ENCODE results near the gene KRTAP10-6.
"Not testable (repeated sequence)": the region's sequence is repeated elsewhere in the genome, so short reads cannot be mapped to it uniquely, and the experiment has no call there.

KRTAP10-6 gene

DNA sequence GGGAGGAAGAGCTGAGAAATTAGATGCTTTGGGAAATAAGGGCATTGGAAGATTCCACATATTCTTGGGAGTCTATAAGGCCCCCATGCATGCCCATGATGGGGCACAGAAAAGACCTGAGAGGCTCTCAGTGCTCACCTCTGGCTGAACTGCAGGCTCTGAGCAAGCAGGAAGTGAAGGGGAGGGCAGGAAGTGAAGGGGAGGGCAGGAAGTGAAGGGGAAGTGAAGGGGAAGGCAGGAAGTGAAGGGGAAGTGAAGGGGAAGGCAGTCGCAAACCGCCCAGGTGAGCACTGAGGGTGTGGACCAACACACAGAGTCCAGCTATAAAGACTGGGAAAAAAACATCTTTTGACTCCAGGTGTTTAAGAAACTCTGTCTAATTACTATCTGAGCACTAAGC is 38.1 kb upstream of the KRTAP10-6 start:
- no peak overlapping the region for H3K23ac ChIP-seq (ENCODE audit: low read length)

DNA sequence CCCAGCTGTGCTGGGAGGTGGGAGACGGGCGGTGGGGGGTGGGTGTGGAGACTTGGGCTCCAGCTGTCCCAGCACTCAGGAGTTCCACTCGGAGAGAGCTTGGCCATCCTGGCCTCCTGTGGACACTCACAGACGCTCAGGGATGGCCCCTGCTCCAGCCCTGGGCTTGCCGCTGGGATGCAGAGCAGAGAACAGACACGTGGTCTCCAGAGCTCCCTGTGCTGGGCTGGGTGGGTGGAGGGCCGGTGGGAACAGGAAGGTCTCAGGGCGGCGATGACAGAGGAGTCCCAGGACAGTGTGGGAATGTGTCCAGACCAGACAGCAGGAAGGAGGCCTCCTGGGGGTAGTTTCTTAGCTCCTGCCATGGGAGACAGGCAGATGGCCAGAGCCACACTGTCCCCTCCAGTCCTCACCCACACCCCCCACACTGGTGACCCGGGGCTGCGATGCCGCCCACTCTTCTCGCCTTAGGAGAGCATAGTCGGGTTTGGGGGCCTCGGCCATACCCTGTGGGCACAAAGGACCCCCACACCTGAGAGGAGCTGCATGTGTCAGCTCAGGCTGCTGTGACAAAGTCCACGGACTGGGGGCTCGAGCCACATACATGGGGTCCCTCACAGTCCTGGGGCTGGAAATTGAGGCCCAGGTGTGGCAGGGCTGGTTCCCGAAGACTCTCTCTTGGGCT is 36.5 kb upstream of the KRTAP10-6 start:
- Histone ChIP-seq H3K9ac (ENCODE audit: low read length) (no peak overlapping the region), H3K9me3 (ENCODE audit: insufficient read depth, low read depth, low read length) (peaks cover 7% of the 10 kb centered on the region), H2BK12ac (ENCODE audit: low read length) (no peak overlapping the region), H2BK120ac (ENCODE audit: insufficient read depth, low read length, poor library complexity) (no peak overlapping the region), H3K4me3 (ENCODE audit: low read depth, low read length) (no peak overlapping the region), H3K18ac (ENCODE audit: low read length) (no peak overlapping the region), H3K4me2 (ENCODE audit: low read length) (no peak overlapping the region), H3K36me3 (ENCODE audit: control insufficient read depth in 1 of 2, insufficient read depth in 2 of 2, low read length in 2 of 2) (no peaks in the 10 kb centered on the region), H3K27me3 (ENCODE audit: insufficient read depth, low read length) (no peaks in the 10 kb centered on the region), H4K12ac (ENCODE audit: low read depth, low read length) (no peak overlapping the region), H3K14ac (ENCODE audit: low read length) (no peak overlapping the region), H4K91ac (ENCODE audit: low read depth, low read length) (no peak overlapping the region), H3K4ac (ENCODE audit: low read depth, low read length) (no peak overlapping the region), H3K4me1 (ENCODE audit: control insufficient read depth in 1 of 2, insufficient read depth in 2 of 2, low read length in 2 of 2) (no peaks in the 10 kb centered on the region), H2BK5ac (ENCODE audit: low read depth, low read length, poor library complexity) (no peak overlapping the region), H2AK5ac (ENCODE audit: low read length) (no peak overlapping the region), H3K27ac (ENCODE audit: low read depth, low read length) (no peak overlapping the region), H3K79me2 (ENCODE audit: control insufficient read depth, insufficient read depth, low read length, poor library complexity) (no peaks in the 10 kb centered on the region), H2AFZ (ENCODE audit: insufficient read depth, low read length, poor library complexity) (no peak overlapping the region), H4K8ac (ENCODE audit: low read depth, low read length) (no peak overlapping the region), H3K79me1 (ENCODE audit: low read length) (no peaks in the 10 kb centered on the region), H3K23ac (ENCODE audit: low read length) (no peak overlapping the region)
- DNase-seq, result no peak
- WGBS (ENCODE audit: extremely low coverage, insufficient coverage, insufficient read length), result no CpG with 5 or more reads among the region's 18 CpGs

More for the DNA sequence above, 38.1 kb upstream of the KRTAP10-6 start:
- no peak overlapping the region for H2AK5ac ChIP-seq (ENCODE audit: low read length)
- no peak overlapping the region for H2AFZ ChIP-seq (ENCODE audit: insufficient read depth, low read length, poor library complexity)
- H3K36me3 ChIP-seq (ENCODE audit: control insufficient read depth in 1 of 2, insufficient read depth in 2 of 2, low read length in 2 of 2), result no peaks in the 10 kb centered on the region
- WGBS (ENCODE audit: extremely low coverage, insufficient coverage, insufficient read length), result no CpG with 5 or more reads among the region's 2 CpGs
- H3K9me3 ChIP-seq (ENCODE audit: insufficient read depth, low read depth, low read length), result peaks cover 7% of the 10 kb centered on the region
- no peak for DNase-seq
- H3K14ac ChIP-seq (ENCODE audit: low read length), result no peak overlapping the region
- H3K9ac ChIP-seq (ENCODE audit: low read length), result no peak overlapping the region
- H4K12ac ChIP-seq (ENCODE audit: low read depth, low read length), result no peak overlapping the region
- H4K91ac ChIP-seq (ENCODE audit: low read depth, low read length), result no peak overlapping the region
- H3K27me3 ChIP-seq (ENCODE audit: insufficient read depth, low read length), result no peaks in the 10 kb centered on the region
- no peak overlapping the region for H3K4ac ChIP-seq (ENCODE audit: low read depth, low read length)
- no peak overlapping the region for H4K8ac ChIP-seq (ENCODE audit: low read depth, low read length)
- no peaks in the 10 kb centered on the region for H3K79me1 ChIP-seq (ENCODE audit: low read length)
- no peaks in the 10 kb centered on the region for H3K4me1 ChIP-seq (ENCODE audit: control insufficient read depth in 1 of 2, insufficient read depth in 2 of 2, low read length in 2 of 2)
- no peak overlapping the region for H3K18ac ChIP-seq (ENCODE audit: low read length)
- H2BK5ac ChIP-seq (ENCODE audit: low read depth, low read length, poor library complexity), result no peak overlapping the region
- H2BK120ac ChIP-seq (ENCODE audit: insufficient read depth, low read length, poor library complexity), result no peak overlapping the region
- no peak overlapping the region for H3K4me3 ChIP-seq (ENCODE audit: low read depth, low read length)
- H3K4me2 ChIP-seq (ENCODE audit: low read length), result no peak overlapping the region
- H3K79me2 ChIP-seq (ENCODE audit: control insufficient read depth, insufficient read depth, low read length, poor library complexity), result no peaks in the 10 kb centered on the region
- H3K27ac ChIP-seq (ENCODE audit: low read depth, low read length), result no peak overlapping the region
- H2BK12ac ChIP-seq (ENCODE audit: low read length), result no peak overlapping the region

DNA sequence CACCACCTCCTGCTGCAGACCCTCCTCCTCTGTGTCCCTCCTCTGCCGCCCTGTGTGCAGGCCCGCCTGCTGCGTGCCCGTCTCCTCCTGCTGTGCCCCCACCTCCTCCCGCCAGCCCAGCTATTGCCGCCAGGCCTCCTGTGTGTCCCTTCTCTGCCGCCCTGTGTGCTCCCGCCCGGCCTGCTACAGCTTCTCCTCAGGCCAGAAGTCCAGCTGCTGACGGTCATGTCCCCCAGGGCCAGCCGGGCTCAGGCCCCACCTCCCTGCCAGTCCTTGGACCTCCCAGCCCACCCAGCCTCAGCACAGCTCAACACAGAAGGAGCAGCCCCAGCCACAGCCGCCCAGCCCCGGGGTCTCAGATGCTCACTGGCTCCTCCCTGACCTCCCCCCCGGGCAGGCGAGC is 35.5 kb upstream of the KRTAP10-6 start:
- not testable (repeated sequence) for H2AFZ ChIP-seq (ENCODE audit: insufficient read depth, low read length, poor library complexity); H2BK120ac ChIP-seq (ENCODE audit: insufficient read depth, low read length, poor library complexity); H3K79me1 ChIP-seq (ENCODE audit: low read length); H2AK5ac ChIP-seq (ENCODE audit: low read length); H3K27ac ChIP-seq (ENCODE audit: low read depth, low read length); H3K4ac ChIP-seq (ENCODE audit: low read depth, low read length); H3K9me3 ChIP-seq (ENCODE audit: insufficient read depth, low read depth, low read length); H3K27me3 ChIP-seq (ENCODE audit: insufficient read depth, low read length); H3K4me2 ChIP-seq (ENCODE audit: low read length); H3K36me3 ChIP-seq (ENCODE audit: control insufficient read depth in 1 of 2, insufficient read depth in 2 of 2, low read length in 2 of 2); H4K12ac ChIP-seq (ENCODE audit: low read depth, low read length); H3K4me3 ChIP-seq (ENCODE audit: low read depth, low read length); H4K91ac ChIP-seq (ENCODE audit: low read depth, low read length); H4K8ac ChIP-seq (ENCODE audit: low read depth, low read length); H3K14ac ChIP-seq (ENCODE audit: low read length); H2BK12ac ChIP-seq (ENCODE audit: low read length); DNase-seq; H3K23ac ChIP-seq (ENCODE audit: low read length); H3K79me2 ChIP-seq (ENCODE audit: control insufficient read depth, insufficient read depth, low read length, poor library complexity); H3K18ac ChIP-seq (ENCODE audit: low read length); H3K4me1 ChIP-seq (ENCODE audit: control insufficient read depth in 1 of 2, insufficient read depth in 2 of 2, low read length in 2 of 2); H3K9ac ChIP-seq (ENCODE audit: low read length); H2BK5ac ChIP-seq (ENCODE audit: low read depth, low read length, poor library complexity)
- WGBS (ENCODE audit: extremely low coverage, insufficient coverage, insufficient read length), result no CpG with 5 or more reads among the region's 15 CpGs

DNA sequence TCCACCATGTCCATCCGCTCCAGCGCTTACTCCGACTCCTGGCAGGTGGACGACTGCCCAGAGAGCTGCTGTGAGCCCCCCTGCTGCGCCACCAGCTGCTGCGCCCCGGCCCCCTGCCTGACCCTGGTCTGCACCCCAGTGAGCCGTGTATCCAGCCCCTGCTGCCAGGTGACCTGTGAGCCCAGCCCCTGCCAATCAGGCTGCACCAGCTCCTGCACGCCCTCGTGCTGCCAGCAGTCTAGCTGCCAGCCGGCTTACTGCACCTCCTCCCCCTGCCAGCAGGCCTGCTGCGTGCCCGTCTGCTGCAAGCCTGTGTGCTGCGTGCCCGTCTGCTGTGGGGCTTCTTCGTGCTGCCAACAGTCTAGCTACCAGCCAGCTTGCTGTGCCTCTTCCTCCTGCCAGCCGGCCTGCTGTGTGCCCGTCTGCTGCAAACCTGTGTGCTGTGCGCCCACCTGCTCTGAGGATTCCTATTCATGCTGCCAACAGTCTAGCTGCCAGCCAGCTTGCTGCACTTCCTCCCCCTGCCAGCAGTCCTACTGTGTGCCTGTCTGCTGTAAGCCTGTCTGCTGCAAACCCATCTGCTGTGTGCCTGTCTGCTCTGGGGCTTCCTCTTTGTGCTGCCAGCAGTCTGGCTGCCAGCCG is 35.0 kb upstream of the KRTAP10-6 start:
- not testable (repeated sequence) for H2BK5ac ChIP-seq (ENCODE audit: low read depth, low read length, poor library complexity); H2BK12ac ChIP-seq (ENCODE audit: low read length); H2AFZ ChIP-seq (ENCODE audit: insufficient read depth, low read length, poor library complexity); H3K9ac ChIP-seq (ENCODE audit: low read length); H3K14ac ChIP-seq (ENCODE audit: low read length); H2BK120ac ChIP-seq (ENCODE audit: insufficient read depth, low read length, poor library complexity); DNase-seq; H3K18ac ChIP-seq (ENCODE audit: low read length); H3K4me3 ChIP-seq (ENCODE audit: low read depth, low read length); H3K4me1 ChIP-seq (ENCODE audit: control insufficient read depth in 1 of 2, insufficient read depth in 2 of 2, low read length in 2 of 2); H3K27me3 ChIP-seq (ENCODE audit: insufficient read depth, low read length); H3K23ac ChIP-seq (ENCODE audit: low read length); H3K4me2 ChIP-seq (ENCODE audit: low read length); H4K91ac ChIP-seq (ENCODE audit: low read depth, low read length); H3K79me1 ChIP-seq (ENCODE audit: low read length); H3K79me2 ChIP-seq (ENCODE audit: control insufficient read depth, insufficient read depth, low read length, poor library complexity); H2AK5ac ChIP-seq (ENCODE audit: low read length); H3K4ac ChIP-seq (ENCODE audit: low read depth, low read length); H4K12ac ChIP-seq (ENCODE audit: low read depth, low read length); H3K36me3 ChIP-seq (ENCODE audit: control insufficient read depth in 1 of 2, insufficient read depth in 2 of 2, low read length in 2 of 2); H3K27ac ChIP-seq (ENCODE audit: low read depth, low read length); H4K8ac ChIP-seq (ENCODE audit: low read depth, low read length)
- no CpG with 5 or more reads among the region's 20 CpGs for WGBS (ENCODE audit: extremely low coverage, insufficient coverage, insufficient read length)
- peaks cover 12% of the 10 kb centered on the region for H3K9me3 ChIP-seq (ENCODE audit: insufficient read depth, low read depth, low read length)
